DOHH2 (cell line): Measurements from ENCODE around the gene ALPL.

Experiments used
- EZH2phosphoT487 ChIP-seq: fragments of 200-600 bp; sonication (generic); IDR thresholded peaks from 2 replicates; pipeline ENCODE4 v1.6.1; 2017; ENCODE audit warnings: borderline replicate concordance, mild to moderate bottlenecking, antibody characterized with exemption, low read length, moderate library complexity, mixed read lengths
- TF ChIP-seq, protein P1 (sequence below): fragments of 200-600 bp; sonication (generic); IDR thresholded peaks from one replicate; pipeline ENCODE4 v1.5.1; 2014; ENCODE audit warnings: antibody characterized with exemption, mild to moderate bottlenecking, low read depth, low read length; ENCODE audit not compliant: poor library complexity, severe bottlenecking

- TF ChIP-seq, protein P1, sequence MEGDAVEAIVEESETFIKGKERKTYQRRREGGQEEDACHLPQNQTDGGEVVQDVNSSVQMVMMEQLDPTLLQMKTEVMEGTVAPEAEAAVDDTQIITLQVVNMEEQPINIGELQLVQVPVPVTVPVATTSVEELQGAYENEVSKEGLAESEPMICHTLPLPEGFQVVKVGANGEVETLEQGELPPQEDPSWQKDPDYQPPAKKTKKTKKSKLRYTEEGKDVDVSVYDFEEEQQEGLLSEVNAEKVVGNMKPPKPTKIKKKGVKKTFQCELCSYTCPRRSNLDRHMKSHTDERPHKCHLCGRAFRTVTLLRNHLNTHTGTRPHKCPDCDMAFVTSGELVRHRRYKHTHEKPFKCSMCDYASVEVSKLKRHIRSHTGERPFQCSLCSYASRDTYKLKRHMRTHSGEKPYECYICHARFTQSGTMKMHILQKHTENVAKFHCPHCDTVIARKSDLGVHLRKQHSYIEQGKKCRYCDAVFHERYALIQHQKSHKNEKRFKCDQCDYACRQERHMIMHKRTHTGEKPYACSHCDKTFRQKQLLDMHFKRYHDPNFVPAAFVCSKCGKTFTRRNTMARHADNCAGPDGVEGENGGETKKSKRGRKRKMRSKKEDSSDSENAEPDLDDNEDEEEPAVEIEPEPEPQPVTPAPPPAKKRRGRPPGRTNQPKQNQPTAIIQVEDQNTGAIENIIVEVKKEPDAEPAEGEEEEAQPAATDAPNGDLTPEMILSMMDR, result no peak
- TF ChIP-seq EZH2phosphoT487, result no peak
Observed at GRCh38 chr1:21605012-21605715, 95.9 kb downstream of the ALPL start.
